Measurements from ENCODE around the gene NDUFA7. TPM values are rescaled to one million over a fixed set of nuclear protein-coding genes. Genes with fewer than 3 reads are reported as not detected.

NDUFA7 gene
- total and polyA plus RNA-seq, 2 donors (not counting 1 experiment from before 2014, with no cell fraction given): 28.6 to 71.7 TPM

GRCh38 chr19:8361921-8362793, 41.0 kb upstream of the NDUFA7 start:
- DNase-seq (no peak), ATAC-seq (ENCODE audit: low read depth) (no peak)
- H3K9ac ChIP-seq (ENCODE audit: low read length): no peak overlapping the region
- no peak overlapping the region for H3K4me3 ChIP-seq (ENCODE audit: control extremely low read depth in 1 of 5, extremely low read depth in 1 of 5, insufficient read depth in 1 of 5, low read depth in 2 of 5, low read length in 4 of 5)
- intact Hi-C loops (cut with micrococcal nuclease): no loop called here
- H4K20me1 ChIP-seq (ENCODE audit: control insufficient read depth, insufficient read depth, low read length, poor library complexity, severe bottlenecking): no peaks in the 10 kb centered on the region
- no peak overlapping the region for H3K27ac ChIP-seq (ENCODE audit: low read length in 2 of 2)
- CTCF ChIA-PET: interaction anchor here (1.0 kb wide), 1 partner anchor 217 kb away, joined by 3 read pairs; no protein-coding TSS in a partner anchor
- POLR2A ChIA-PET: no interaction called here
- peaks cover 15 to 16% of the 10 kb centered on the region in 2 donors for H3K4me1 ChIP-seq (ENCODE audit: control insufficient read depth in 2 of 2, insufficient read depth in 2 of 2, low read length in 2 of 2)
- peaks cover 0 to 3% (median 0%) of the 10 kb centered on the region in 3 donors for H3K9me3 ChIP-seq (ENCODE audit: control extremely low read depth in 1 of 3, control insufficient read depth in 2 of 3, insufficient read depth in 1 of 3, low read length in 2 of 3)
- TF ChIP-seq EZH2 (IDR thresholded peaks at IDR 0.05; ENCODE audit: borderline replicate concordance, insufficient read depth, low read depth, low read length, poor library complexity, severe bottlenecking) (no peak), CTCF (IDR thresholded peaks at IDR 0.05) (no peak)
- Mint-ChIP-seq H3K4me1 (peaks cover 10% of the 10 kb centered on the region), H3K9me3 (ENCODE audit: insufficient read depth) (no peaks in the 10 kb centered on the region), H3K27ac (no peak overlapping the region), H3K4me3 (no peak overlapping the region), H3K27me3 (peaks cover 36% of the 10 kb centered on the region)
- no peaks in the 10 kb centered on the region for H3K36me3 ChIP-seq (replicated peaks in 1 of 2; ENCODE audit: control extremely low read depth in 1 of 2, control insufficient read depth in 1 of 2, extremely low read depth in 1 of 2, insufficient read depth in 2 of 2, low read length in 1 of 2)
- no peaks in the 10 kb centered on the region for H3K79me2 ChIP-seq (ENCODE audit: control insufficient read depth, insufficient read depth, low read length)
- 45% methylated on average over 6 of the region's 12 CpGs for WGBS (ENCODE audit: insufficient coverage)
- H2AFZ ChIP-seq (ENCODE audit: insufficient read depth, low read depth, low read length, poor library complexity, severe bottlenecking): no peak overlapping the region
- H3K4me2 ChIP-seq (replicated peaks; ENCODE audit: low read depth, low read length, poor library complexity, severe bottlenecking): no peak overlapping the region
- H3K27me3 ChIP-seq (replicated peaks in 1 of 4; ENCODE audit: control extremely low read depth in 1 of 4, control insufficient read depth in 3 of 4, insufficient read depth in 4 of 4, low read length in 3 of 4): peaks cover 0 to 42% (median 9%) of the 10 kb centered on the region in 4 experiments

- no peak overlapping the region for H3K27ac Mint-ChIP-seq
- no peaks in the 10 kb centered on the region for H3K36me3 ChIP-seq (replicated peaks in 1 of 2; ENCODE audit: control extremely low read depth in 1 of 2, control insufficient read depth in 1 of 2, extremely low read depth in 1 of 2, insufficient read depth in 2 of 2, low read length in 1 of 2)
- no peak overlapping the region for H3K4me3 ChIP-seq (ENCODE audit: control extremely low read depth in 1 of 5, extremely low read depth in 1 of 5, insufficient read depth in 1 of 5, low read depth in 2 of 5, low read length in 4 of 5)
- no peaks in the 10 kb centered on the region for H4K20me1 ChIP-seq (ENCODE audit: control insufficient read depth, insufficient read depth, low read length, poor library complexity, severe bottlenecking)
- no peak for ATAC-seq (ENCODE audit: low read depth)
- H3K9ac ChIP-seq (ENCODE audit: low read length): no peak overlapping the region
- peaks cover 3% of the 10 kb centered on the region for H3K9me3 Mint-ChIP-seq (ENCODE audit: insufficient read depth)
- no peak overlapping the region for H3K27ac ChIP-seq (ENCODE audit: low read length in 2 of 2)
- H3K4me1 Mint-ChIP-seq: peaks cover 10% of the 10 kb centered on the region
- H3K79me2 ChIP-seq (ENCODE audit: control insufficient read depth, insufficient read depth, low read length): no peaks in the 10 kb centered on the region
- no peak overlapping the region for H3K4me3 Mint-ChIP-seq
- peaks cover 0 to 28% (median 9%) of the 10 kb centered on the region in 4 experiments for H3K27me3 ChIP-seq (replicated peaks in 1 of 4; ENCODE audit: control extremely low read depth in 1 of 4, control insufficient read depth in 3 of 4, insufficient read depth in 4 of 4, low read length in 3 of 4)
- peaks cover 15 to 16% of the 10 kb centered on the region in 2 donors for H3K4me1 ChIP-seq (ENCODE audit: control insufficient read depth in 2 of 2, insufficient read depth in 2 of 2, low read length in 2 of 2)
- 93% methylated on average over 6 of the region's 8 CpGs for WGBS (ENCODE audit: insufficient coverage)
- H3K9me3 ChIP-seq (ENCODE audit: control extremely low read depth in 1 of 3, control insufficient read depth in 2 of 3, insufficient read depth in 1 of 3, low read length in 2 of 3): peaks cover 0 to 5% (median 0%) of the 10 kb centered on the region in 3 donors
- CTCF ChIA-PET: interaction anchor here (1.1 kb wide), 1 partner anchor 187 kb away, joined by 3 read pairs; no protein-coding TSS in a partner anchor
- peaks cover 30% of the 10 kb centered on the region for H3K27me3 Mint-ChIP-seq
- POLR2A ChIA-PET: interaction anchor here (0.6 kb wide), 1 partner anchor 9 kb away, joined by 5 read pairs; no protein-coding TSS in a partner anchor
- H3K4me2 ChIP-seq (replicated peaks; ENCODE audit: low read depth, low read length, poor library complexity, severe bottlenecking): no peak overlapping the region
- intact Hi-C loops (cut with micrococcal nuclease): no loop called here
- H2AFZ ChIP-seq (ENCODE audit: insufficient read depth, low read depth, low read length, poor library complexity, severe bottlenecking): no peak overlapping the region
- DNase-seq: no peak
- TF ChIP-seq CTCF (IDR thresholded peaks at IDR 0.05) (no peak), EZH2 (IDR thresholded peaks at IDR 0.05; ENCODE audit: borderline replicate concordance, insufficient read depth, low read depth, low read length, poor library complexity, severe bottlenecking) (no peak)
These were observed 39.0 kb upstream of the NDUFA7 start for GRCh38 chr19:8360196-8360595.
